NCI-H2081 treated with DMSO at 0.1 percent for 48 hours (cell line): ENCODE measurements around the gene SPAG17.

Source experiments
- DNase-seq: peaks from one replicate; lab custom pipeline; 2025; lab: John Stamatoyannopoulos, UW

The SPAG17 gene

GRCh38 chr1:118160806-118161205 is 24.2 kb downstream of the SPAG17 start:
- no peak for DNase-seq

GRCh38 chr1:118159569-118159968 is 25.5 kb downstream of the SPAG17 start:
- no peak for DNase-seq

- DNase-seq: no peak
Observed at GRCh38 chr1:118158924-118159323, 26.1 kb downstream of the SPAG17 start.

GRCh38 chr1:118157506-118157905 is 27.5 kb downstream of the SPAG17 start:
- DNase-seq: no peak

- DNase-seq: no peak
Observed at GRCh38 chr1:118155106-118155505, 29.9 kb downstream of the SPAG17 start.

- no peak for DNase-seq
Observed at GRCh38 chr1:118154220-118154619, 30.8 kb downstream of the SPAG17 start.

GRCh38 chr1:118151312-118151937 is 33.6 kb downstream of the SPAG17 start:
- DNase-seq: no peak

- DNase-seq: no peak
Observed at GRCh38 chr1:118149799-118150198, 35.2 kb downstream of the SPAG17 start.

- DNase-seq: no peak
Observed at GRCh38 chr1:118148034-118148433, 37.0 kb downstream of the SPAG17 start.

- DNase-seq: no peak
Observed at GRCh38 chr1:118147522-118147921, 37.5 kb downstream of the SPAG17 start.

- no peak for DNase-seq
Observed at GRCh38 chr1:118145721-118146120, 39.3 kb downstream of the SPAG17 start.

- no peak for DNase-seq
Observed at GRCh38 chr1:118144684-118145083, 40.3 kb downstream of the SPAG17 start.

- DNase-seq: no peak
Observed at GRCh38 chr1:118143831-118144230, 41.2 kb downstream of the SPAG17 start.

- DNase-seq: no peak
Observed at GRCh38 chr1:118143121-118143520, 41.9 kb downstream of the SPAG17 start.

GRCh38 chr1:118142546-118142945 is 42.5 kb downstream of the SPAG17 start:
- no peak for DNase-seq

GRCh38 chr1:118137900-118138299 is 47.1 kb downstream of the SPAG17 start:
- no peak for DNase-seq

- no peak for DNase-seq
Observed at GRCh38 chr1:118136187-118136941, 48.7 kb downstream of the SPAG17 start.

- no peak for DNase-seq
Observed at GRCh38 chr1:118132000-118132399, 53.0 kb downstream of the SPAG17 start.

- no peak for DNase-seq
Observed at GRCh38 chr1:118128761-118129160, 56.3 kb downstream of the SPAG17 start.

GRCh38 chr1:118124064-118124463 is 61.0 kb downstream of the SPAG17 start:
- no peak for DNase-seq

- no peak for DNase-seq
Observed at GRCh38 chr1:118123116-118123839, 61.8 kb downstream of the SPAG17 start.

- DNase-seq: no peak
Observed at GRCh38 chr1:118122234-118123004, 62.6 kb downstream of the SPAG17 start.
